Raji (cell line): ENCODE data around the gene TLK2.

Source experiments
- POLR2A ChIP-seq: IDR thresholded peaks from 2 replicates; pipeline ENCODE4 v1.6.1; 2011; ENCODE audit warnings: low read depth, low read length, control low read depth; ENCODE audit not compliant: insufficient read depth

TLK2 gene

GRCh38 chr17:62617894-62618472 lies 139.4 kb downstream of the TLK2 start:
- TF ChIP-seq POLR2A: no peak

- TF ChIP-seq POLR2A: no peak
Measured at GRCh38 chr17:62618647-62619416, 140.2 kb downstream of the TLK2 start.

- no peak for TF ChIP-seq POLR2A
Measured at GRCh38 chr17:62619417-62620155, 141.0 kb downstream of the TLK2 start.

- no peak for TF ChIP-seq POLR2A
Measured at GRCh38 chr17:62621223-62621622, 142.6 kb downstream of the TLK2 start.

GRCh38 chr17:62625184-62625869 lies 146.7 kb downstream of the TLK2 start:
- no peak for TF ChIP-seq POLR2A

GRCh38 chr17:62625870-62626200 lies 147.2 kb downstream of the TLK2 start:
- TF ChIP-seq POLR2A: no peak

GRCh38 chr17:62626719-62627218 lies 148.1 kb downstream of the TLK2 start:
- TF ChIP-seq POLR2A: no peak

GRCh38 chr17:62627219-62627903 lies 148.7 kb downstream of the TLK2 start, which contains the start of gene MRC2:
MRC2 (plus strand) TSS chr17:62627670; CDS start chr17:62627803, 133 bp downstream.
- no peak for TF ChIP-seq POLR2A

- TF ChIP-seq POLR2A: no peak
Measured at GRCh38 chr17:62627904-62628633, 149.4 kb downstream of the TLK2 start.

GRCh38 chr17:62628831-62629555 lies 150.4 kb downstream of the TLK2 start:
- no peak for TF ChIP-seq POLR2A

- TF ChIP-seq POLR2A: no peak
Measured at GRCh38 chr17:62629556-62630364, 151.1 kb downstream of the TLK2 start.

- no peak for TF ChIP-seq POLR2A
Measured at GRCh38 chr17:62630365-62631085, 151.9 kb downstream of the TLK2 start.
